Loucy (cell line): ENCODE data around the gene CLNK.

Source experiments
- EZH2phosphoT487 ChIP-seq: fragments of 200-600 bp; IDR thresholded peaks from 2 replicates; pipeline ENCODE4 v1.6.1; 2018; ENCODE audit warnings: antibody characterized with exemption, mild to moderate bottlenecking, moderate library complexity, borderline replicate concordance
- TF ChIP-seq, protein P1 (sequence below): fragments of 200-600 bp; sonication (generic); conservative IDR thresholded peaks from 2 replicates; pipeline ENCODE4 v1.5.1; 2014; ENCODE audit warnings: mild to moderate bottlenecking, antibody characterized with exemption, low read length

DNA sequence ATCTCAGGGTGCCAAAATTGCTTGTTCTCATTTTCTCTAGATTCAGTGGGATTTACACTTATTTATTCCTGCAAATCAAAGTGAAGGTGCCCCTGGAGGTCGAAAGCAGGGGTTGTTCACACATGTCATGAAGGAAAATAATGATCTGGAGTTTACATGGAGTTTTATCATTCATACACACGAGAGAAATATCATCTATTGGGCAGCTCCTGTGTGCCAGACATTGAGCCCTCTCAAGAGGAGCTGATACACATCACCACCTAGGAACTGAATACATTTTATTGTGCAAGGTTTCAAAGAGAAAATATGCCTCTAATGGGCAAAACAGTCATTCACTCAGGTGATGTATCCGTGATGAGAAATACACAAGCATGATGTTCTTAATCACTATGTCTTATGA, 23.5 kb downstream of the CLNK start:
- TF ChIP-seq, protein P1, sequence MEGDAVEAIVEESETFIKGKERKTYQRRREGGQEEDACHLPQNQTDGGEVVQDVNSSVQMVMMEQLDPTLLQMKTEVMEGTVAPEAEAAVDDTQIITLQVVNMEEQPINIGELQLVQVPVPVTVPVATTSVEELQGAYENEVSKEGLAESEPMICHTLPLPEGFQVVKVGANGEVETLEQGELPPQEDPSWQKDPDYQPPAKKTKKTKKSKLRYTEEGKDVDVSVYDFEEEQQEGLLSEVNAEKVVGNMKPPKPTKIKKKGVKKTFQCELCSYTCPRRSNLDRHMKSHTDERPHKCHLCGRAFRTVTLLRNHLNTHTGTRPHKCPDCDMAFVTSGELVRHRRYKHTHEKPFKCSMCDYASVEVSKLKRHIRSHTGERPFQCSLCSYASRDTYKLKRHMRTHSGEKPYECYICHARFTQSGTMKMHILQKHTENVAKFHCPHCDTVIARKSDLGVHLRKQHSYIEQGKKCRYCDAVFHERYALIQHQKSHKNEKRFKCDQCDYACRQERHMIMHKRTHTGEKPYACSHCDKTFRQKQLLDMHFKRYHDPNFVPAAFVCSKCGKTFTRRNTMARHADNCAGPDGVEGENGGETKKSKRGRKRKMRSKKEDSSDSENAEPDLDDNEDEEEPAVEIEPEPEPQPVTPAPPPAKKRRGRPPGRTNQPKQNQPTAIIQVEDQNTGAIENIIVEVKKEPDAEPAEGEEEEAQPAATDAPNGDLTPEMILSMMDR, result no peak
- no peak for TF ChIP-seq EZH2phosphoT487
